ENCODE measurements around the gene DCP1B.
"Not testable (repeated sequence)": the region's sequence is repeated elsewhere in the genome, so short reads cannot be mapped to it uniquely, and the experiment has no call there.

The DCP1B gene

DNA sequence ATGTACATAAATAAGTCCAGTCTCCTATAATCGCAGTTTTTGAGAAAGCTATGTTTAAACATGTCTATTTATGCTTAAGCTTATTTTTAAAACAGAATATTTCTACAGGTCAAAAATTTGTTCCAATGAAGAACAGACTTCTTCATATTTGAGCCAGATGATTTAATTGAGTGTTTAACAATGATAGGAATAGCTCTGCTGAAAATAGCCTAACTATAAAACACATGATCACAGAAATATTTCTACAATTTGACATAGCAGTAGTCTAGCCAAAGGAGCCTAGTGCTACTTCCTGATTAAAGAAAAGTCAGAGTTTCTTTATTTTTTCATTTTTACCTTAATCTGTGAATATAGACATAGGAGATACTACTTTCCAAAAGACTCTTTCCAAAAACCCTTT, 29.4 kb downstream of the DCP1B start:
- no peak for DNase-seq

- DNase-seq = peak; percentile 57
These were observed 31.4 kb downstream of the DCP1B start for GRCh38 chr12:1972856-1973317.

GRCh38 chr12:1972260-1972659, 32.0 kb downstream of the DCP1B start:
- peak; percentile 31 for DNase-seq

DNA sequence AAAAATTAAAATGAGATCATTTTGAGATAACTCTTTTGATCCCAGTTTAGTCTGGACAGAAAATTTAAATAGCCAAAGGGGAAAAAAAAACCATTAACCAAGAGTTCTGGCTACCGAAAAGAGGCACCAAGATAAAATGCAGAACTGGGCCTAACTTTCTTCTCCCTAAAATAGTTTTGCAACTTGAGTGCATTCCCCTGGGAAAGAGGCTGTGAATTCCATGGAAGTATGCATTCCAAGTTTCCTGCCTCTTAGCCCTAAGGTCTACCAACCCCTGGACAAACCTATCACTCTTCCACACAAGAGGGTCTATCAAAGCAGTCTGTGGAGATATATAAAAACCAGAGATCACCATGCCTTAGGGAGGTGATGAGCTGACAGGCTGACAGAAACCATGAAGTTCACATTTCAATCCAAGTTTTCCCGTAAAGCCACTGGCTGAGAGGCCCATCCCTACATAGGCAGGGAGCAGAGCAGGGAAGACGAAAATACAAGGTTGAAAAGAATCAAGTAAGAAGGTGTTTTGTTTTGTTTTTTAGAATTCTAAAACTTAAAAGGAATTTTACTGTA, 33.8 kb downstream of the DCP1B start:
- no peak for DNase-seq

DNA sequence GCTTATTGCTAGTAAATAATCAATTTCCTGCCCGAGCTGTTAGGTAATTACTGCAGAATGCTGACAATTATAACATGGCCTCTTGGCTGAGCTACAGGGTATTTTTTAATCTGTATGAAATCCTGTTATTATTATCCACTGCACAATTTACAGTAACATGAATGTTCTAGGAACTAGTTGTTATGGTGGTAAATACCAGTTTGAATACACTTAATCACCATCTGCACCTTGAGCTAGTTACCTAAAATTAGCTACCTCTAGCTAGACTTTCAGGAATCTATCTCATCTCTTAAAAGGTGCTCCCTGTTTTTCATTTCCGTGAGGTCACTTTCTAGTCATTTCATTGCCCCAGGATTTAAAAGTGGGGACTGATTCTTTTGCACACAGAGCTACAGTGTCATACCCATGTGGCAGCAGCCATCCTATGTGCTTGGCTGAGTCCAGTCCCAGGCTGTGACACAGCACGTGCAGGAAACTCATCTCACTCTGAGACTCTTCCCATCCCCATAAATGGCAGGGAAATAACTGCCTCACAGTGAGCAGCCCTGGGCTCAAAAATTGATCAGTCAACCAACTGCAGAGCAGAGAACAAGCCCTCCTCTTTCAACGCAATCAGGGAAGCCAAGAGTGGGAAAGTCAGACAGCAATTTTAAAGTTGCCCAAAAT, 37.6 kb downstream of the DCP1B start:
- DNase-seq = no peak

GRCh38 chr12:1965916-1966315, 38.3 kb downstream of the DCP1B start:
- no peak for DNase-seq

DNA sequence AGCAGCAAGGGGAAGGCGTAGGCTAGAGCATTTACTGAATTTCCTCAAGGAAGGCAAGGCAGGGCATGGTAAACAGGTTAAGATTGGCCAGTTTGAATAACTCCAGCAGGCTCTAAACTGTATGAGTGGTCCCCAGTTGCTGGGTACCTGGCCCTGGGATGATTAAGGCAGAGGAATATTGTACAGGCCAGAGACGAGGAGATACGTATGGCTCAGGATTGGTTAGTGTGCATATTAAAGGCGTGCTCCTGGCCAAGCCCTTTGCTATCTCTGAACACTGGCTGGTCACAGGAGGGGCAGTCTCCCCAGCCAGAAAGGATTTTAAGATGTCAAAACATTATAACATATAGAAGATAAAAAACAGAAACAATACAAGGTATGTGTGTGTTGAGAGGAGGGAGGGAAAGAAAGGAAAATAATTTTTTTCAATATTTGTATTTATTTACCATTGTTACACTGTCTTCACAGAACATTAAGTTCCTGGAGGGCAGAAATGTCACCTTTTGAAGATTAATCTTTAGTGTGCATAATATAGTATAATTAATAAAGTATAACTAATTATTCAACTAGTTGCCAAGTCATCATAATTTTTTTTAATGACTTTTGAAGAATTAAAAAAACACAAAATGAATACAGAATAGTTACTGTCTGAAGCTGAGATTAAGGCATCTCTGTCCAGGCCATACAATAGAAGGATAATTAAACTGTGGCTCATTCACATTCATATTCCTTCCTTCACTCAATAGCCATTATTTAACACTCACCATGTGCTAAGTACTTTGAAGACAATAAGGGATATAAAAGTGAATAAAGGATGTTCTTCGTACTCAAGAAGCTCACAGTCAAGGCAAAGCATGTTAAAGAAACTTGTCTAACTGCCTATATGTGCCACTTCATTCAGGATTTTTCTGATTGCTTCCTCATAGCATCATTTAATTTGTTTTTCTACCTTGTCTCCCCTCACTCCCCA, 41.9 kb downstream of the DCP1B start:
- DNase-seq = no peak

DNA sequence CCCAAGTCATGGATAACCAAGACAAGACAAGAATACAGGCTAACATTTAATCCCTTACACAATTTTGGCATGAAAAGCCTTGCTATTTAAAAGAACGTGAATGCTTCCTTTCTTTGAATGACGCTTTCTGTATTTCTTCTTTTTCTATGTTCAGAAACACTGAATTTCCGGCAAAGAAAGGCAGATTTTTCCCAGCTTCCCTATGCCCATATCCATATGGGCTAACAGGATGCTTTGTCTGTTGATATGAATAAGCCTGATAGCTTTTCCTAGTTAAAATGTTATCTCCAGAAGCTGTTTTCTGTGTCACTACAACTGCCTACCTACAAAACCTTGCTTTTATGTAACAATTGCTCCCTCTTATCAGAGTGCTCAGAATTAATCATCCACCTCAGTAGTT, 47.5 kb downstream of the DCP1B start:
- no peak for DNase-seq

DNA sequence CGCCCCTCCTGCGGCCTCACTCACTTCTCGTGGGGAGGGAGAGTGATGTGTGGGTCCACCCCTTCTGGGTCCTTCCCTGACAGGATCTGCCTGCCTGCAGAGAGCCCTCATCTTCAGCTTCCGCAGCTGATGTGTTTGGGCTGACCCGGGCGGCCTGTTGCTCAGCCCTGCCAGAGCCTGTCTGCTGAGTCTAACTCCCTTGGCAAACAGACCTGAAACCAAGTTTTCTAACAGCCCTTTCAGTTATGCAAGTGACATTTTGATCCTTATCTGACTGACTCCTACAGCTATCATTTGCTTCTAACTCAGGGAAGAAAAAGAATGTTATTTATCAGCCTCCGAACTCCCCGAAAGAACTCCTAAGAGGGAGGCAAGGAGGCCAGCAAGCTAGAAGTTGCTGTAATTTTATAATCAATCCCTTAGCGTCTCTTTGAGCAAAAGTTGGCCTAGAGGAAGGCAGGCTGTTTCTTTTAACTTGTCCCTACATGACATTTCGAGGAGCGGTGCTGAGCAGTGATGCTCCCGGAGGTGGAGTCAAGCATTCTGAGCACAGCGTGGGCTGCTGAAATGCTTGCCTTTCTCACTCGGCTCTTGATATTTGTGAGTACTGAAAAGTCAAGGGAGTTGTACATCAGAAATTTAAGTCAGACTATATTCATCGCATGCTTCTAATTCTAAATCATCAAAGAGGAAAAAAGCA, 54.3 kb downstream of the DCP1B start:
- DNase-seq = no peak

GRCh38 chr12:1948883-1949282, 55.4 kb downstream of the DCP1B start:
- no peak for DNase-seq

DNA sequence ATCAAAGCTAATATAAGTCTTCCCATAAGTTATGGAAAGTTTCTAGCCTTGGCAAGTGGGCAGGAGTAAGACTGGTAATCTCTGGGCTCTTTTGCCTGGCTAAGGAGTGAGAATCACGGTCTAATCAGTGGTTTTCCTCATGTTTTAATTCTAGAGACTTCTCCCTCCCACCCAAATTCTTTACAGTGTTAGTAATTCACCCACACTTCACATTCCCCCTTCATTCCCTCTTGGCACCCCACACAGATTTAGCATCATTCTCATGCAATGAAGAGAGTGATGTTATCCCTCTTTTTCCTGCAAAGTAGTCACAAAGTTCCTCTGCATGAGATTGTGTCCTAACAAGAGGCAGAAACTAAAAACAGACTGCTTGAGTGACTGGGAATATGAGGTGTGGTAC, 57.2 kb downstream of the DCP1B start:
- DNase-seq = no peak

DNA sequence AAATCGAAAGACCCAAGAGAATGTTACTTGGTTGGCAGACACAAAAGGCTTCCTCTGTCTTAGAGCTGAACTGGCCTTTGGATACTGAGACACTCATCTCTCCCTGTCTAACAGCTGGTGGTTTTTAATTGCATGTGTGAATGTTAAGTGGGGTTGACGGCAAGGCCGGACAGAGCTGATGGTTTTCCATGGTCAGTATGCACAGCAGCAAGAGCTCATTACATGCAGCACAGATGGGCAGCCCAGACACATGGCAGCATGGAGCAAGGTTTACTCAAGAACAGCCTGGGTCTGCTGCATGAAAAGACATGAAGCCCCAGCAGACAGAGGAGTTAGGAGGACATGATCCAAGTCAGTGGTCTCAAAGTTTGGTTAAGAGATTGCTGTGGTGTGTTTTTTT, 58.0 kb downstream of the DCP1B start:
- no peak for DNase-seq

- not testable (repeated sequence) for DNase-seq
These were observed 58.8 kb downstream of the DCP1B start for GRCh38 chr12:1945502-1945901.

GRCh38 chr12:1939801-1940607, 64.3 kb downstream of the DCP1B start:
- DNase-seq = peak; percentile 60

GRCh38 chr12:1939331-1939730, 64.9 kb downstream of the DCP1B start:
- no peak for DNase-seq

DNA sequence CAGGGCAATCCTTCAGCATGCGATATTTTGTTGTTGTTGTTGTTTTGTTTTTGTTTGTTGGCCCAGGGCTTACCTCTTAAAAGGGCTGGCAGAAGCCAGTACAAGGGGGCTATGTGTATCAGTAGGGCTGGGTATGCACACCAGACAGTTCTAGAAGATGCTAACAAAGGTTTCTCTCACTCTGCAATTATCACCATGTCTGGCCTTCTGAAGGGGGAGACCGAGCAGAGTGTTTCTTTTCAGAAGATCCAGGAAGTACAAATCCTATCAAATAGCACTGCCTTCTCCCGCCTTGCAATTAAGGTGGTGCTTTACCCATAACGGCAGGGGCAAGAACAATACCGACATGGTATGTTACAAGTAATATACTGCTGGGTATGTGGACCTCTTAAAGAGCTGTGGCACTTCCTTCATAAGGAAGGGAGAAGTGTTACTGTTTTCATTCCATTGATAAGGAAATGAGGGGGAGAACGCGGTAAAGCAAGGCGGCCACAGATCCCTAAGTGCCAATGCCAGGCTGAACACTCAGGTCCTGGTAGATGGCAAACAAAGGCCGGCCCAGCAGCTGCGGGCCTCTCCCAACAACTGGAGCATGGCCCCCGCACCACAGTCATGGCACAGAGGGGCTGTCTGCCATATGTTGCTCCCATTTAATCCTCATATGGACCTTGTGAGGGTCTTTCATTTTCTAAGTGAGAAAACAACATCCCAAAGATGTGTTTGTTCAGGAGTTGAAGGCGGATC, 66.6 kb downstream of the DCP1B start:
- no peak for DNase-seq

DNA sequence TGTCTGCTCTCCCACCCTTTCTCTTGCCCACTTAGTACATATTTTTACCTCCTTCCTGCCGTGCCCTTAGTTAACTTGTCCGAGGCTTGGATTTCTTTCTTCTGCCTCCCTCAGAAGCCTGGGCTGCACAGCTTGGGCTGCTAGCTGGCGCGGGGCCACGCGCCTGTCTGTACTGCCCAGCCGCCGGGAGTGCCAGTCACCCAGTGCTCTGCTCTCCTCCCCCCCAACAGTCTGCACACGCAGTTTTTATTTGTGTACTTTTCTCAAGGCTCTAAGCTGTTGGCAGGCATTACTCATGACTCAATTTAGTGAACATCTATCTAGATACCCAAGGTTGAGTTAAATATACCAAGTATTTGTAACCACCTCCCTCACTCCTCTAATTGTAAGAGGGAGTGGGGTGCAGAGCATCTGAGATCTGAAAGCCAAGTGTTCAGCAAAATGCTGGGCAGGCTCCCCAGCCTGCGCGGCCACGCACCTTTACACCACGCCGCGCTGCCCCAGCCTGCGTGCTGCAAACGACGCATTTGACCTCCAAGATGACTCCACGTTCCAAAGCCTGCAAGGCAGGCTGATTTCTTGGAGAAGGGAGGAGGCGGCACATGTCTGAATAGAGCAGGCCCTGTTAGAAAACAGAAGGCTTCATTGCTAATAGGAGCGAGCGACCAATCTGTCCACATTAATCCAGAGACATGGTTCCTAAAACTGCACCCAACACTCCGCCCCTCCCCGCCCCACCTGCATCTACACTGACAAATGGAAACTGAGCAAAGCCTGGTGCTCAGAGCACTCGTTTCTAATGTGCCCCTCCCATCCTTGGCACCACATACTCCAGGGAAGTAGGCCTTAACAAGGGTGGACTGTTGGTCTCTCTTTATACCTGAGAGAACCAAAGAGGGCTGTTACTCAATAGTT, 67.6 kb downstream of the DCP1B start:
- peak; percentile 87 for DNase-seq

- no peak for DNase-seq
These were observed 68.4 kb downstream of the DCP1B start for GRCh38 chr12:1935700-1936378.

DNA sequence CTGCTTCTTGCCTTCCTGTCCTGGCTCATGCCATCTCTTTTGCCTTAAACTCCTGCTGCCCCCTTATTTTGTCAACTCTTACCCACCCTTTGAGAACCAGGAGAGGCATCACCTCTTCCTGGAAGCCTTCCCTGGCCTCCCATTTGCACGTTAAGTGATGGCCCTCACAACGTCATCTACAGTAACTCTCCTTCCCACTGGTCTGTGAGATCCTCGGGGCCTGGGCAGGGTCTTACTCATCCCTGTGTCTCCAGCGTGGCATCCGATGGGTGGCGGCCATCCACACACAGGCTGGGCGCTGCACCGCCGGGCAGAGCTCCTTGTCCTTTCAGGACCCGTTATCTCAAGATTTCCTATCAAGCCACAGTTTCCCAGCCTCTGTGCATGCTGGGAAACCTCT, 69.0 kb downstream of the DCP1B start:
- DNase-seq = no peak

GRCh38 chr12:1934831-1935230, 69.4 kb downstream of the DCP1B start:
- DNase-seq = no peak

Data from kidney glomerular epithelial cell (primary cell).